Stimulated activated CD8-positive, alpha-beta memory T cell treated with anti-CD3 and anti-CD28 coated beads, Interleukin-15, amount 100 ng/mL, for 48 hours (primary cell): ENCODE measurements around the gene SPTBN5.

Experiments used
- DNase-seq, 2 donors: peaks; one replicate each; pipeline ENCODE4 v3.0.0-alpha.2; 2020; ENCODE audit warnings: low read depth in 2 of 2

SPTBN5 gene

GRCh38 chr15:41824062-41824745 lies 69.6 kb downstream of the SPTBN5 start:
- no peak for DNase-seq

DNA sequence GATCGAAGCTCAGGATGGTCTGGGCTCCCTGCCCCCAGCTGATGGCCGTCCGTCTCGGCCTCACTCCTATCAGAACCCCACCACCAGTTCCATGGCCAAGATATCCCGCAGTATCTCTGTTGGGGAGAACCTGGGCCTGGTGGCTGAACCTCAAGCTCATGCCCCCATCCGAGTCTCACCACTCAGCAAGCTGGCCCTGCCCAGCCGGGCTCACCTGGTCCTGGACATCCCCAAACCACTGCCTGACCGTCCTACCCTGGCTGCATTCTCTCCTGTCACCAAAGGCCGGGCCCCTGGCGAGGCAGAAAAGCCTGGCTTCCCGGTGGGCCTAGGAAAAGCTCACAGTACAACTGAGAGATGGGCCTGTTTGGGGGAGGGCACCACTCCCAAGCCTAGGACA lies 70.4 kb downstream of the SPTBN5 start:
- no peak for DNase-seq

- no peak for DNase-seq
Measured at GRCh38 chr15:41822957-41823356, 70.9 kb downstream of the SPTBN5 start.

- DNase-seq = no peak
Measured at GRCh38 chr15:41822471-41822870, 71.4 kb downstream of the SPTBN5 start.

DNA sequence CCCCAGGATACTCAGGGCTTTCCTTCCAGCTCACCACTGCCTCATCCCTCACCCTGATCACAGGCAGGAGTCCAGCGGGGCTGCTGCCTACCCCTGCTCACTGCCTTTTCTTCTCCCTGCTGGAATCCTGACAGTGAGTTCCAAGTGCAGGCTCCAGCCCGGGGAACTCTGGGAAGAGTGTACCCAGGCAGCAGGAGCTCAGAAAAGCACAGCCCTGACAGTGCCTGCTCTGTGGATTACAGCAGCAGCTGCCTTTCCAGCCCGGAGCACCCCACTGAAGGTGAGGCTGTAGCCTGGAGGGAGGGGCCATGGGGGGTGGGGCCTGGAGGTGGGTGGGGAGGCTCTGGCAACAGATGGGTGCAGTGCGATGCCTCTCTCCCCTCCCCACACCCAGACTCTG lies 72.0 kb downstream of the SPTBN5 start:
- no peak for DNase-seq

- no peak for DNase-seq
Measured at GRCh38 chr15:41820791-41821423, 72.9 kb downstream of the SPTBN5 start.

DNA sequence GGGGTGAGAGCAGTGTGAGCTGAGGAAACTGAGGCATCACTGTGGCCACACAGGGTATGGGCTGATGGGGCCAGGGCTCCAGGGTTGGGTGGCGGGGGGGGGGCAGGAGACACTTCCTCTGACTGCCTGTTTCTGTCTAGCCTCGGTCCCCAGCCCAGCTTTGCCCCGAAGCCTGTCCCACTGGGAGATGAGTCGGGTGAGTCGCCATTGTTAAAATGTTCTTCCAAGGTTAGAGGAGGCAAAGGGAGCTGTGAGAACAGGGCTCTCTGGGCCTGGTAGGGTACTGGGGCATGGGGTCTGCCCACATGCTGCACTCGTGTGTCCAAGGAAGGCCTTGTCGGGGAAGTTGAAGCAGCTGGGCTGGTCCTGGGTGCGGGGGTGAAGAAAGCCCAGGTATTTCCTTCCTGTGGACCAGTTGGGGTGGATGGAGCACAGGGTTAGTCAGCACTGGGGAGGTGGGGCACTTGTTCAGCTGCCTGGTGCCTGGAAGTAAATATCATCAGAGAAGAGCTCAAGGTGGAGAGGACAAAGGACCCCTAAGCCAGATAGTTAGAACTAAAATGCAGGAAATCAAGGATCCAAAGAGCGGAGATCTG lies 74.3 kb downstream of the SPTBN5 start:
- DNase-seq = no peak

DNA sequence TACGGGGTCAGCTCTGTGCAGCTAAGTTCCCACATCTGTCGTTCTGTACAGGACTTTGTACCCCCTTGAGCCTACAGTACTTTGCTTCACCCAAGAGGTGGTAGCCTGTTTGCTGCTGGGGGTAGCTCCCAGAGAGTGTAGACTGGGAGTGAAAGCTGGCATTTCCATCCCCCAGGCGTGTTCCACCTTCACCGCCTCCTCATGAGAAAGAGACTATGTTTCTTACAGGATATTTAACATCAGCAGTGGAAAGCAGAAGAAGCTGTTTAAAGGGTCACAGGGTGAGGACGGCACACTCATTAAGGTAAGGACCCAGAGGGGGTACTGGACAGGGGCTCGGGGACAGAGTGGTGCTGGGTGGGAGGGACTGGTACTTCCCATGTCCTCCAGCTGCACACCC lies 76.1 kb downstream of the SPTBN5 start:
- DNase-seq = no peak

DNA sequence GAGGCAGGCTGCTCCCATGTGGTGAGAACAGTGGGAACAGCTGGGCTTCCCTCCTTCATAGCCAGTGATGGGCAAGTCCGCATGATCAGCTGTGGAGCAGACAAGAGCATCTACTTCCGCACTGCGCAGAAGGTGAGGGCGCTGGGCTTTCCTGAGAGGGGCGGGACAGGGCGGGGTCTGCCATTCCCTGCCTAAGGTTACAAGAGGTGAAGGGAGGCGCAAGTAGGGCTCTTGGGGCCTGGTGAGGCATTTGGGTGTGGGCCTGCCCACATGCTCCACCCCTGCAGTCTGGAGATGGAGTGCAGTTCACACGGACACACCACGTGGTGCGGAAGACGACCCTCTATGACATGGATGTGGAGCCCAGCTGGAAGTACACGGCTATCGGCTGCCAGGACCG lies 76.5 kb downstream of the SPTBN5 start:
- no peak for DNase-seq

DNA sequence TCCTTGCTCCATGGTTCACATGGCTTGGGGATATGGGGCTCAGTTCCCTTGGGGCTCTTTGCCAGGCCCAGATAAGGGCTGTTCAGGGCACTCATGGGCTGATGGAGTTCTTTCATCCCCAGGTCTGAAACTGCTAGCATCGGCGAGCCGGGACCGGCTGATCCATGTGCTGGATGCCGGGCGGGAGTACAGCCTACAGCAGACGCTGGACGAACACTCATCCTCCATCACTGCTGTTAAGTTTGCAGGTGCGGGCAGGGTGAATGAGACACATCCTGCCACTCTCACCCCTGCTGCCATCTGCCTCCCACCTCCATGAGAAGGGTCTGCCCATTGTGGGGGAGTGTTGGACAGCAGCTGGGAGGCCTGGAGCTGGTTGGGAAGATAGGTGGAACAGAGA lies 77.1 kb downstream of the SPTBN5 start:
- DNase-seq = no peak

DNA sequence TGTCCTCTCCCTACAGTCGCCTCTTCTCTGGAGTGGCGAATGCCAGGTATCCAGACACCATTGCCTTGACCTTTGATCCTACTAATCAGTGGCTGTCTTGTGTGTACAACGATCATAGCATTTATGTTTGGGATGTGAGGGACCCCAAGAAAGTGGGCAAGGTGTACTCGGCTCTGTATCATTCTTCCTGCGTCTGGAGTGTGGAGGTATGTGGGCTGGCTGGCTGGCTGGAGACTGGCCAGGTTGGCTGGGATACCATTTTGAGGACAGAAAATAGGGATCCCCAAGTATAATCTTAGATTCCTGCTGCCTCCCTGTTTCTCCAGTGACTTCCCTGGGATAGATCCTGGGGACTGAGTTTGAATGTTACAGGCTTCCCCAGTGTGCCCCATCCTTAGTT lies 79.3 kb downstream of the SPTBN5 start:
- DNase-seq = no peak

DNA sequence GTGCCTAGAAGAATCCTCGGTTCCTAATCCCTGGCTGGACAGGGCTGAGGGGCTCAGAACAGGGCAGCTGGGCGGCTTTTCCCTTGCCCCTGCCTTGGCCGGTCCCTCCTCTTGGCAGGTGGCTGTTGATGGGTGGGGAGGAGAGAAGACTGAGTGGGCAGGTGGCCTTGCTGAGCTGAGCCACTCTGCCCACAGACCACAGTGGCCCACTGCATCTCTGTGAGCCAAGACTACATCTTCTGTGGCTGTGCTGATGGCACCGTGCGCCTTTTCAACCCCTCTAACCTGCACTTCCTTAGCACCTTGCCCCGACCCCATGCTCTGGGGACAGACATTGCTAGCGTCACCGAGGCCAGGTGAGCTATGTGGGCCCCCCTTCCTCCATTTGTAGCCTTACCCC lies 80.4 kb downstream of the SPTBN5 start:
- no peak for DNase-seq

DNA sequence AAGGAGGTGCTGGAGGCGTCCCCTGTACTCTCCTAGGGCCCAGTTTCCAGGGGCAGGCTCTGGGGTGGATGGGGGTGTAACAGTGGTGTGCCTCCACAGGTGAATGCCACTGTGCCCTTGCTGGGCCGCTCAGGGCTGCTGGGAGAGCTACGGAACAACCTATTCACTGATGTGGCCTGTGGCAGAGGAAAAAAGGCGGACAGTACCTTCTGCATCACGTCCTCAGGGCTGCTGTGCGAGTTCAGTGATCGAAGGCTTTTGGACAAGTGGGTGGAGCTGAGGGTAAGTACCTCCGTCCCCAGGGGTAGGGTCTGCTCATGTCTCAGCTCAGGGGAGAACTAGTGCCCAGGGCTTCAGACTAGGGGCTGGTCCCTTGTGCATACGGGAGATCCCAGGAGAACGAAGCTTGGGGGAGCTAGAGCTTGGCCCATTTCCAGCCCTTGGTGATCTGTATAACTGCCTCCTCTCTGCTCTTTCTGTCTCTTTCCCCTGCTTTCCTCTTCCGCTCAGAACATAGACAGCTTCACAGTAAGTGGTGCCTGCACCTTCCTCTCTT lies 81.0 kb downstream of the SPTBN5 start:
- no peak for DNase-seq

DNA sequence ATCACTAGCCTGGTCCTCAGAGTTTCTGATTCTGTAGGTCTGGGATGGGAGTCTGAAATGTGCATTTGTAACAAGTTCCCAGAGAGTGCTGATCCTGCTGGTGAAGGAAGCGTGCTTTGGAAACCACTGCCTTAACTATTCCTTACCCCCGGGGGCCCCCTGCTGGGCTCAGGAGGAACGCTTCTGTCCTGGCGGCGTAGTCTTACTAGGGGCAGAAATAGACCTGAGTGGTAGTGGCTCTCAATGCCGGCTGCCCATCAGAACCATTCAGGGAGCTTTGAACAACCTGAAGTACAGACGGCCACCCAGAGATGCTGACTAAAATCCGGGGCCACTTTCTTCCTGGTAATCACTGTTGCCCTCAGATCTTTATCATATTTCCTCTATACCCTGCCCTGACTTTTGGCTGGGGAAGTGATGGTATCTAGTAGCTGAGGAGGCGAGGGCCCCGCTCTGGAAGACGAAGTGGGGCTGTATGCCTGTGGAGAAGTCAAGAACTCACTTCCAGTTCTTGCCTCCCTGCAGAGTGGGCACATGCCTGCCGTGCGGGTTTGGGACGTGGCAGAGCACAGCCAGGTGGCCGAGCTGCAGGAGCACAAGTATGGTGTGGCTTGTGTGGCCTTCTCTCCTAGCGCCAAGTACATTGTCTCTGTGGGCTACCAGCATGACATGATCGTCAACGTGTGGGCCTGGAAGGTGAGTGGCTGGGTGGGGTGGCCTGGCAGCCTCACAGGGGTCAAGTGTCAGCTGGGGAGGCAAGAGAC lies 82.2 kb downstream of the SPTBN5 start:
- peak; percentile 52 to 53 for DNase-seq

GRCh38 chr15:41810651-41811431 lies 83.0 kb downstream of the SPTBN5 start:
- no peak for DNase-seq

- no peak for DNase-seq
Measured at GRCh38 chr15:41809526-41810220, 84.2 kb downstream of the SPTBN5 start.

DNA sequence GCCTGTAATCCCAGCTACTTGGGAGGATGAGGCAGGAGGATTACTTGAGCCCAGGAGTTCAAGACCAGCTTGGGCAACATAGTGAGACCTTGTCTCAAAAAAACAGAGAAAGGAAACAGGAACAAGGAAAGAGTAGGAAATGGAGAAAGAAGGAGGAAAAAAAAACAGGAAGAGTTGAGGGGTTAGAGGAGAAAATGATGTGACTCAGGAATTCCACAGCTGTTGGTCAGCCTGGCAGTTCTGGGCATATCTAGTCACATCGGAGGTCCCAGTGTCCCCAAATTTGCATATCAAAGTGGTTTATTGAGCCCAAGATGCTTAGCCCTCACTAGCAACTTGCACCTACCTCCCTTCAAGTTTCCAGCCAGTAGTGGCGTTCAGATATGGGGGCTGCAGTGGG lies 84.7 kb downstream of the SPTBN5 start:
- DNase-seq = no peak

DNA sequence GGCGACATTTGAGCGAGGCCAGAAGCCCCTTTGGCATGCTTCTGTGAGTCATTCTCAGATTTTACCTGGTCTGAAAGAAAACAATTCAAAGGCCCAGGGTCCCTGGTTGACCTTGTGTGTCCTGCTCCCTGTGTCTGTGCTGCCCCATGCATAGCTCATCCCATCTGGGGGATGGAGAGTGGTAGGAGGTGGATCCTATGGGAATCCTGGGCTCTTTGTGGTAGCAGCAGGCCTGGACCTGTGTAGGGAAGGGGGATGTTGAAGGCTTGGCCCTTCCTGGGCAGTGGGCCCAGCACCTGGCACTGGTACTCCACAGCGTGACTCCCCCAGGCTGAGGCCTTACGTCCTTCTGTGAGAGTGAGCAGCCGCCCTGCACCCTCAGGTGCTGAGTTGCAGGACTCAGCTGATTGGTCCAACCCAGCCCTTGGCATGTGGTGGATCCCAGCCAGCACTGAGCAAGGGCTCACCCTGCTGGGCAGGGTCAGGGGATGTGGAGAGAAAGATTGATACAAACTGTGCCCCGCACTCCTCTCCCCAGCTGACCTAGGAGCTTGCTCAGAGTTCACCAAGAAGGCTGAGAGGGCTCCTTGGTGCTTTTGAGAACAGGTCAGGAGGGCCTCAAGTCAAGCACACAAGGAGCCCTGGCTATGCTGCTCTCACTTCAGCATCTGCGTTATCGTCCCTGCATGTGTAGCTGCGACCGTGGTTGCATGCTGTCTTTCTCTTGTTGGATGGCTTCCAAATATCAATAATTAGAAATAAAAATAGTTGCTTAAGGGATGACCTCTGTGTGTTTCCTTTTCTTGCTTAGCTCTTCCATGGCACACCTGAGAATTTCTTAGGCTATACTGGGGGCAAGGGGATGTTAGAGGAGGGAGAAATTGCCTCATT lies 87.3 kb downstream of the SPTBN5 start:
- DNase-seq = no peak

DNA sequence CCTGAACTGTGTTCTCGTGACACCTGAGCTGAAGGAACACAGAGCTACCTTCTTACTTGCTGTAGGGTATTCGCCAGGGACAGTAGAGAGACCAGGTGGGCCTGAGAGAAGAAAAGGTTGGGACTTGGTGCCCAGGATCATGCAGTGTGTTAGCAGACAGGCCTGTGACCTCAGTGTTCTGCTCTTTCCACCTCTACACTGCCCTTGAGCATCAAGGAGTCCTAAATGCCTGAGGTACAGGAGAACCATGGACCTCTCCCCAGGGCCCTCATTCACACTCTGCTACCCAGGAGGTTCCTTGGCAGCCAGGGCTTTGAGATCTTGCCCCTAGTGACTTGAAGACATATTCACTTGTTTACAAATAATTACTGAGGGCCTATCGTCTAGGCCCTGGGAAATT lies 88.1 kb downstream of the SPTBN5 start:
- no peak for DNase-seq
